GM18526 (cell line): ENCODE measurements around the gene SYNE1.

Experiments
- POLR2A ChIP-seq: IDR thresholded peaks from 3 replicates; pipeline ENCODE4 v1.6.1; 2011; ENCODE audit not compliant: insufficient read length; ENCODE audit errors: extremely low read depth

Gene SYNE1

GRCh38 chr6:152086223-152086873 lies 550.8 kb downstream of the SYNE1 start:
- no peak for TF ChIP-seq POLR2A

GRCh38 chr6:152085451-152085921 lies 551.7 kb downstream of the SYNE1 start:
- no peak for TF ChIP-seq POLR2A

DNA sequence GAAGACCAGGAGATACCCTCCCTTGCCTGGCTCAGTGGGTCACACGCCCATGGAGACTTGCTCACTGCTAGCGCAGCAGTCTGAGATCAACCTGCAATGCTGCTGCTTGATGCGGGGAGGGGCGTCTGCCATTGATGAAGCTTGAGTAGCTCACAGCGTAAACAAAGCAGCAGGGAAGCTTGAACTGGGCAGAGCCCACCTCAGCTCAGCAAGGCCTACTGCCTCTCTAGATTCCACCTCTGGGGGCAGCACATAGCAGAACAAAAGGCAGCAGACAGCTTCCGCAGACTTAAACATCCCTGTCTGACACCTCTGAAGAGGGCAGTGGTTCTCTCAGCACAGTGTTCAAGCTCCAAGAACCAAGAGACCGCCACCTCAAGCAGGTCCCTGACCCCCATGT lies 558.4 kb downstream of the SYNE1 start:
- TF ChIP-seq POLR2A = no peak

DNA sequence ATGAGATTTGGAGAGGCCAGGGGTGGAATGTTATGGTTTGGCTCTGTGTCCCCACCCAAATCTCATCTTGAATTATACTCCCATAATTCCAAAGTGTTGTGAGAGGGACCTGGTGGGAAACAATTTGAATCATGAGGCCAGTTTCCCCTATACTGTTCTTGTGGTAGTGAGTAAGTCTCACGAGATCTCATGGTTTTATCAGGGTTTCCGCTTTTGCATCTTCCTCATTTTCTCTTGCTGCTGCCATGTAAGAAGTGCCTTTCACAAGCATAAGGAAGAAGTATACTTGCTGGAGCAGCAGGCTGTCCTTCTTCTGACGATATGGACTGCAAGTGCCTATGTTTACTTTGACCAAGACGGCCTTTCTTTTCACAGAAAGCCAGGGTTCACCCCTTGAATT lies 559.2 kb downstream of the SYNE1 start:
- TF ChIP-seq POLR2A = no peak

DNA sequence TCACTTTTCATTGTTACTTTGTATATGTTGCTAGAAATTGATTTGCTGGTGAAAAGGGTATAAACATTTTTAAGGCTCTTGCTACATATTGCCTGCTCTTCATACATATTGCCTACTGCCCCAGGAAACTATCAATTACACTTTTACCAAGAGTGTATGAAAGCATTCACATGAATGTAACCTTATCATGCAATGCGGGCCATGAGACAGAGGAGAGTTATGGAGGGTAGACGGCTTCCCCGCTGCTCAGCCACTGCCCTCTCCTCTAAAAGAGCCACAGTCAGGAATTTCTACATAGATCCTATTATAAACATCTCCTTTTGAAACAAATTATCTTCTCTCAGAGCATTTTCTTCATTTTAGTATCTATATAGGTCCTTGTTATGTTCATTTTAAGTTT lies 565.3 kb downstream of the SYNE1 start:
- no peak for TF ChIP-seq POLR2A
